ENCODE results near the gene ICA1. TPM values are rescaled to one million over a fixed set of nuclear protein-coding genes. Genes with fewer than 3 reads are reported as not detected.

ICA1 gene
- polyA plus RNA-seq, 1 donor (not counting 4 experiments of a cell fraction or from before 2014, with no cell fraction given): 1.9 TPM

- Histone ChIP-seq H2AFZ (ENCODE audit: control insufficient read depth, low read length) (no peak overlapping the region), H3K27me3 (ENCODE audit: control insufficient read depth, extremely low read depth, insufficient read depth, low read length) (no peaks in the 10 kb centered on the region), H3K4me3 (ENCODE audit: control insufficient read depth in 2 of 3, extremely low read depth in 1 of 3, insufficient read depth in 2 of 3, low read depth in 1 of 3, low read length in 3 of 3) (no peak overlapping the region), H3K4me1 (ENCODE audit: control insufficient read depth, extremely low read depth, insufficient read depth, low read length) (no peaks in the 10 kb centered on the region), H4K20me1 (ENCODE audit: control insufficient read depth, extremely low read depth, insufficient read depth, low read length) (no peaks in the 10 kb centered on the region), H3K4me2 (ENCODE audit: control insufficient read depth, extremely low read depth, insufficient read depth, low read depth, low read length) (no peak overlapping the region), H3K27ac (ENCODE audit: control insufficient read depth, insufficient read depth, low read length) (no peak overlapping the region), H3K9ac (ENCODE audit: control insufficient read depth, extremely low read depth, insufficient read depth, low read length) (no peak overlapping the region), H3K9me3 (ENCODE audit: control insufficient read depth, low read depth, low read length) (no peaks in the 10 kb centered on the region), H3K79me2 (ENCODE audit: control insufficient read depth, insufficient read depth, low read length) (no peaks in the 10 kb centered on the region), H3K9me1 (ENCODE audit: control insufficient read depth, extremely low read depth, insufficient read depth, low read length) (no peaks in the 10 kb centered on the region), H3K36me3 (ENCODE audit: control insufficient read depth in 2 of 2, extremely low read depth in 1 of 2, insufficient read depth in 2 of 2, low read length in 2 of 2) (no peaks in the 10 kb centered on the region)
- dilution Hi-C loops (cut with MboI; ENCODE audit: extremely low pct_ligation_motif_present, low sequenced_read_pairs): no loop called here
- FAIRE-seq (no peak), DNase-seq (ENCODE audit: low read depth, low spot score) (no peak)
- TF ChIP-seq, protein P1, sequence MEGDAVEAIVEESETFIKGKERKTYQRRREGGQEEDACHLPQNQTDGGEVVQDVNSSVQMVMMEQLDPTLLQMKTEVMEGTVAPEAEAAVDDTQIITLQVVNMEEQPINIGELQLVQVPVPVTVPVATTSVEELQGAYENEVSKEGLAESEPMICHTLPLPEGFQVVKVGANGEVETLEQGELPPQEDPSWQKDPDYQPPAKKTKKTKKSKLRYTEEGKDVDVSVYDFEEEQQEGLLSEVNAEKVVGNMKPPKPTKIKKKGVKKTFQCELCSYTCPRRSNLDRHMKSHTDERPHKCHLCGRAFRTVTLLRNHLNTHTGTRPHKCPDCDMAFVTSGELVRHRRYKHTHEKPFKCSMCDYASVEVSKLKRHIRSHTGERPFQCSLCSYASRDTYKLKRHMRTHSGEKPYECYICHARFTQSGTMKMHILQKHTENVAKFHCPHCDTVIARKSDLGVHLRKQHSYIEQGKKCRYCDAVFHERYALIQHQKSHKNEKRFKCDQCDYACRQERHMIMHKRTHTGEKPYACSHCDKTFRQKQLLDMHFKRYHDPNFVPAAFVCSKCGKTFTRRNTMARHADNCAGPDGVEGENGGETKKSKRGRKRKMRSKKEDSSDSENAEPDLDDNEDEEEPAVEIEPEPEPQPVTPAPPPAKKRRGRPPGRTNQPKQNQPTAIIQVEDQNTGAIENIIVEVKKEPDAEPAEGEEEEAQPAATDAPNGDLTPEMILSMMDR (optimal IDR thresholded peaks at IDR 0.05 in 1 of 3, IDR thresholded peaks at IDR 0.05 in 1 of 3, conservative IDR thresholded peaks at IDR 0.05 in 1 of 3; ENCODE audit: extremely low read depth in 1 of 3, insufficient read depth in 2 of 3, low read length in 3 of 3): no peak
- no peak for TF ChIP-seq EZH2 (IDR thresholded peaks at IDR 0.05; ENCODE audit: low read length)
Measured at GRCh38 chr7:8155836-8156235, 106.1 kb downstream of the ICA1 start.

GRCh38 chr7:8154272-8154671, 107.7 kb downstream of the ICA1 start:
- FAIRE-seq (no peak), DNase-seq (ENCODE audit: low read depth, low spot score) (no peak)
- no peaks in the 10 kb centered on the region for H3K9me1 ChIP-seq (ENCODE audit: control insufficient read depth, extremely low read depth, insufficient read depth, low read length)
- H3K79me2 ChIP-seq (ENCODE audit: control insufficient read depth, insufficient read depth, low read length): no peaks in the 10 kb centered on the region
- dilution Hi-C loops (cut with MboI; ENCODE audit: extremely low pct_ligation_motif_present, low sequenced_read_pairs): no loop called here
- no peak overlapping the region for H3K27ac ChIP-seq (ENCODE audit: control insufficient read depth, insufficient read depth, low read length)
- no peaks in the 10 kb centered on the region for H4K20me1 ChIP-seq (ENCODE audit: control insufficient read depth, extremely low read depth, insufficient read depth, low read length)
- H2AFZ ChIP-seq (ENCODE audit: control insufficient read depth, low read length): no peak overlapping the region
- no peak overlapping the region for H3K4me3 ChIP-seq (ENCODE audit: control insufficient read depth in 2 of 3, extremely low read depth in 1 of 3, insufficient read depth in 2 of 3, low read depth in 1 of 3, low read length in 3 of 3)
- H3K9me3 ChIP-seq (ENCODE audit: control insufficient read depth, low read depth, low read length): no peaks in the 10 kb centered on the region
- no peak overlapping the region for H3K9ac ChIP-seq (ENCODE audit: control insufficient read depth, extremely low read depth, insufficient read depth, low read length)
- H3K27me3 ChIP-seq (ENCODE audit: control insufficient read depth, extremely low read depth, insufficient read depth, low read length): no peaks in the 10 kb centered on the region
- no peaks in the 10 kb centered on the region for H3K36me3 ChIP-seq (ENCODE audit: control insufficient read depth in 2 of 2, extremely low read depth in 1 of 2, insufficient read depth in 2 of 2, low read length in 2 of 2)
- no peaks in the 10 kb centered on the region for H3K4me1 ChIP-seq (ENCODE audit: control insufficient read depth, extremely low read depth, insufficient read depth, low read length)
- no peak overlapping the region for H3K4me2 ChIP-seq (ENCODE audit: control insufficient read depth, extremely low read depth, insufficient read depth, low read depth, low read length)
- TF ChIP-seq, protein P1 (optimal IDR thresholded peaks at IDR 0.05 in 1 of 3, IDR thresholded peaks at IDR 0.05 in 1 of 3, conservative IDR thresholded peaks at IDR 0.05 in 1 of 3; ENCODE audit: extremely low read depth in 1 of 3, insufficient read depth in 2 of 3, low read length in 3 of 3): no peak
- no peak for TF ChIP-seq EZH2 (IDR thresholded peaks at IDR 0.05; ENCODE audit: low read length)

Measured in keratinocyte (primary cell).